GM12878 (cell line): ENCODE results near the gene PDZD2.

Experiments
- CEBPZ ChIP-seq: fragments of 150-350 bp; IDR thresholded peaks from 2 replicates; pipeline ENCODE4 v1.6.1; 2016; ENCODE audit warnings: low read depth, low read length
- CHD2 ChIP-seq: IDR thresholded peaks from 2 replicates; pipeline ENCODE4 v1.6.1; 2011; ENCODE audit warnings: low read depth, low read length, improper control_type of control experiment, borderline replicate concordance
- CTCF ChIP-seq, 3 experiments: IDR thresholded peaks in 2 of 3; conservative IDR thresholded peaks in 1 of 3; 2 replicates each; pipeline ENCODE4 v1.5.1; 2011; ENCODE audit warnings: low read depth in 3 of 3, low read length in 3 of 3, mild to moderate bottlenecking in 3 of 3, control low read depth in 2 of 3, moderate library complexity in 2 of 3, inconsistent platforms in 1 of 3, mixed read lengths in 1 of 3; ENCODE audit not compliant: control insufficient read depth in 2 of 3, insufficient read depth in 1 of 3; ENCODE audit errors: extremely low read depth in 1 of 3
- GABPA ChIP-seq: IDR thresholded peaks from 2 replicates; pipeline ENCODE4 v1.6.1; 2014; ENCODE audit warnings: antibody characterized with exemption, low read depth, mild to moderate bottlenecking, inconsistent platforms
- MAX ChIP-seq: IDR thresholded peaks from 2 replicates; pipeline ENCODE4 v1.6.1; 2012; ENCODE audit warnings: low read depth, low read length, improper control_type of control experiment
- MYC ChIP-seq: IDR thresholded peaks from 2 replicates; pipeline ENCODE4 v1.6.1; 2011; ENCODE audit warnings: mild to moderate bottlenecking, low read length, moderate library complexity, inconsistent platforms; ENCODE audit not compliant: insufficient read depth, insufficient replicate concordance, insufficient read length, severe bottlenecking
- POLR2A ChIP-seq: IDR thresholded peaks from 2 replicates; pipeline ENCODE4 v1.6.1; 2011; ENCODE audit warnings: low read depth, mild to moderate bottlenecking, low read length
- POLR2AphosphoS5 ChIP-seq: IDR thresholded peaks from 2 replicates; pipeline ENCODE4 v1.6.1; 2011; ENCODE audit warnings: mild to moderate bottlenecking, low read length, inconsistent platforms
- TAF1 ChIP-seq: IDR thresholded peaks from 2 replicates; pipeline ENCODE4 v1.6.1; 2011; ENCODE audit warnings: mild to moderate bottlenecking, low read depth, low read length, borderline replicate concordance
- ZNF592 ChIP-seq: fragments of 450-650 bp; IDR thresholded peaks from 2 replicates; pipeline ENCODE4 v1.6.1; 2017; ENCODE audit warnings: mild to moderate bottlenecking, moderate library complexity
- ZZZ3 ChIP-seq: IDR thresholded peaks from 2 replicates; pipeline ENCODE4 v1.6.1; 2011; ENCODE audit warnings: low read depth; ENCODE audit not compliant: control insufficient read depth, insufficient read length

- no peak for TF ChIP-seq GABPA
- no peak for TF ChIP-seq CTCF (IDR thresholded peaks at IDR 0.05 in 2 of 3, conservative IDR thresholded peaks at IDR 0.05 in 1 of 3; ENCODE audit: control insufficient read depth in 2 of 3, extremely low read depth in 1 of 3, insufficient read depth in 1 of 3, low read depth in 3 of 3, low read length in 3 of 3)
- TF ChIP-seq POLR2A, result no peak
- no peak for TF ChIP-seq TAF1
- no peak for TF ChIP-seq POLR2AphosphoS5
- no peak for TF ChIP-seq CHD2
- no peak for TF ChIP-seq ZNF592
- TF ChIP-seq CEBPZ, result no peak
- no peak for TF ChIP-seq MAX
- no peak for TF ChIP-seq MYC
- no peak for TF ChIP-seq ZZZ3
These were observed 458.1 kb downstream of the PDZD2 start for GRCh38 chr5:32096891-32097595.
